AG08395 (cell line): Measurements from ENCODE around the gene ZMYM4.
A peak's percentile ranks its signal among the peaks of the same experiment; 100 is the strongest.

ENCODE experiments used
- DNase-seq: peaks from one replicate; pipeline ENCODE4 v3.0.0; 2012; ENCODE audit warnings: mixed read lengths, low spot score

Gene ZMYM4

DNA sequence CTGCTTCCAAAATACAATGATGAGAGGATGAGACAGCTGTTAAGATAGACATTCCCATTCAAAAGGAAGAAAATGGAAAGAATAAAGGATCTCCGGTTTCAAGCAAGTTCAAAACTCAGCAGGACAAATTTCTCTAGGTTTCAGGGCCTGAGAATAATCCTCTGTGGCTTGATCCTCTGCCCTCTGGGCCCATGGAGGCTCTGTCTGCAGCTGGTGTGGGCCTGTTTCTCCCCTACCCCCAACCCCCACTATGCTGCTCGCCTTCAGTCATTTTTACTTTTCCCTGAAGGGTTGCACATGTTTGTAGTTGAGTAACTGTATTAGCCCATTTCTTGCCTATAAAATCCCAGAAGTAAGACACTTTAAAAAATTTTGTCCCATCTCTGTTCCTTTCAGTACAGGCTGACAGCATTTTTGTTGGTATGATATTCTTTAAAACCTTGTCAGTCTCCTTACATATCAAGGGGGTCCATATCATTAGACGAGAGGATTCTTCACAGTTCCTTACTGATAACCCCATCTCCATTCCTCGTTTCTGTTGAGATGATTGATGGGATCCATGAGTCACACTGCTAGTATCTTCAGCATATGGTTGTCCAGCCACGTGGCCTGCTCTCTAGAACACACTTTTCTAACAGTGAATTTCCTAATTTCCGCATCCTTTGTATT is 10.5 kb downstream of the ZMYM4 start:
- peak; percentile 45 for DNase-seq

- no peak for DNase-seq
Measured at GRCh38 chr1:35279555-35279904, 11.0 kb downstream of the ZMYM4 start.

GRCh38 chr1:35280006-35280405 is 11.5 kb downstream of the ZMYM4 start:
- DNase-seq, result no peak

GRCh38 chr1:35281565-35281964 is 13.1 kb downstream of the ZMYM4 start:
- no peak for DNase-seq

DNA sequence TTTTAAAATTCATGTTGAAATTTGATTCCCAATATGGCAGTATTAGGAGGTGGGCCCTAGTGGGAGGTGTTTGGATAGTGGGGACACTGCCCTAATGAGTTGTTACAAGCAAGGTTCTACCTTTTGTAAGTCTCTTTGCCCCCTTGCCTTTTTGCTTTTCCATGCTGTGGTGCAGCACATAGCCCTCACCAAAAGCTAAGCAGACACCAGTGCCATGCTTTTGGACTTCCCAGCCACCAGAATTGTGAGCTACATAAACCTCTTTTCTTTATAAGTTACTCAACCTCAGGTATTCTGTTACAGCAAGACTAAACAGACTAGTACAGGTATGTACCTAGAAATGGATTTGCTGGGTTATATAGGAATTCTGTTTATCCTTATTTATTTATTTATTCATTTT is 13.7 kb downstream of the ZMYM4 start:
- no peak for DNase-seq

DNA sequence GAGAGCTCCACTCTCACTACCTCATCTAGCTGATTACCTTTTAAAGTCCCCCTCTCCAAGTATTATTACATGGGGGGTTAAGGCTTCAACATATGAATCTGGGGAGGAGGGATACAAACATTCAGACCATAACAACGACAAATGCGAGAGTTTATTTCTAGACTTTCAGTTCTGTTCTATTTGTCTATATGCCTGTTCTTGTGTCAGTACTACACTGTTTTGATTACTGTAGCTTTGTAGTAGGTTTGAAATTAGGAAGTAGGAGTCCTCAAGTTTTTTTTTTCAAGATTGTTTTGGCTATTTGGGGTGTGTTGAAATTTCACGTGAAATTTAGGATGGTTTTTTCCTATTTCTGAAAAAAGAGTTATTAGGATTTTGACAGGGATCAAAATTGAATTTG is 16.3 kb downstream of the ZMYM4 start:
- no peak for DNase-seq

DNA sequence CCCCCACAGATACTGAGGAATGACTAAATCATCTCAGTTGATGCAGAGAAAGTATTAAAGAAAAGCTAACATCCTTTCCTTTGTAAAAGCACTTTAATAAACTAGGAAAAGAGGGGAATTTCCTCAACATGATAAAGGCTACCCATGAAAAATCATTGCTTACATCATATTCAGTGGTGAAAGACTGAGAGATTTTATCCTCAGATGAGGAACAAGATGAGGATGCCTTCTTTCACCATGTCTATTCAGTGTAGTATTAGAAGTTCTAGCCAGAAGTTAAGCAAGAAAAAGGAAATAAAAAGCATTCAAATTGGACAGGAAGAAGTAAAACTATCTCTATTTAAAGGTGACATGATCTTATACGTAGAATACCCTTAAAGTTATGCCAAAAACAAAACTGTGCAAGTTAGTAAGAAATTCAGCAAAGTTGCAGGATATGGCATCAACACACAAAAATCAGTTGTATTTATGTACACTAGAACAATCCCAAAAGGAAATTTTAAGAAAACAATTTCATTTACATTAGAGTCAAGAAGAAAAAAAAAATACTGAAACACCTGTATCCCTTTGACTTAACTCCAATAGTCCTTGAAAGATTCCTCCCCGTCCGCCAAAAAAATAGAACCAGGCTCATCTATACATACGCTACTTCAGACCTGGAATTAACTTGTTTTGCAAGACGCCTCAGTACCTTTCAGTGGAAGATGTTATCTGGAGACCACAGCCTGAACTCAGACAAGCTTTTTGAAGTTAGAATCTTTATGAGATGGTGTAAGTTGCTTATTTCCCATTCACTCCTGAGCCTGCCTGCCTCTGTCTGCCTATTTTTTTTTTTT is 17.5 kb downstream of the ZMYM4 start:
- DNase-seq, result no peak

DNA sequence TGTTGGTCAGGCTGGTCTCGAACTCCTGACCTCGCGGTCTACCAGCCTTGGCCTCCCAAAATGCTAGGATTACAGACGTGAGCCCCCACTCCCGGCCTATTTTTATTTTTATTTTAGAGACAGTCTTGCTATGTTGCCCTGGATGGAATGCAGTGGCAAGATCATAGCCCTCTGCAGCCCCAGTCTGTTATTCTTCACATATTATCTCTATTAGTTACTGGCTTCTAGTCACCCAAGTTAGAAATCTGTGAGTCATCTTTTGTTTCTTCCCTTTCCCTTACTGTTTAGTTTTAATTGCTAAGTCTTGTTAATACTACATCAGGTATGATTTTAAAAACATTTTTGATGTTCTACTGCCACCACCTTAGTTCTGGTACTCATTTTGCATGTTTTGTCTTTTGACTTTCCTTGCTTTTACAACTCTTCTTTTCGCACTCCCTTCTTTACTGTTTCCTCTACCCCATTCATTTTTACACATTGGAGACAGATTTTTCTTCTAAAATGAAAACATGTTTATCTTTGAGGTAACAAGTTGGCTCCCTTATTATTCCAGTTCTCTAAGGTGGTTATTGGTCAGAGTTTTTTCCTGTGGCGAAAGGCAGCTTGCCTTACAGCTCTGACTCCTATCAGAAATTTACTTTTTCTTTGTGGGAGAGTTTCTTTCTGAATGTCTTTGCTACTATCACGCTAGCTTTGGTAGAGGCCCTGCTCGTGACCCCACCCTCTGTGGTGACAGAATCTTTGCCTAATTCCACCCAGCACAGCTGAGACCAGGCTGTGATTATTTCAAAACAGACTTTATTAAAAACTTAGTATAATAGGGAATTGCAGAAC is 19.5 kb downstream of the ZMYM4 start:
- peak; percentile 74 for DNase-seq

DNA sequence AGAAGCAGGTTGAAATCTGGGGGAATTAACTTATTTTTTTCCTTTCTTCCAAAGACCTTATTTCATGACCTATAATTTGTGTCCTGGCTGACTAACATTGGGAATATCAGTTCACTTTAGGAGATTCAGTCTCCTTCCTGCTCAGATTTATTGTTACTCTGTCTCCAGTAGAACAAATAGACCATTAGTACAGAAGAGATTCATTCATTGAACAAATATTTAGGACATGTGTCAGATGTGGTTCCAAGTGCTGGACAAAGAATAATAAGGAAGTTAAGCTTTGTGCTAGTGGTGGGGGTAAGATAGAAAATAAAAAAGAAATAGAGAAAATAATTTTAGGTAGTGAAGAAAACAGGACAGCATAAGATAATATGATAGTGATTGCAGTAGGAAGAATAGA is 20.3 kb downstream of the ZMYM4 start:
- no peak for DNase-seq

DNA sequence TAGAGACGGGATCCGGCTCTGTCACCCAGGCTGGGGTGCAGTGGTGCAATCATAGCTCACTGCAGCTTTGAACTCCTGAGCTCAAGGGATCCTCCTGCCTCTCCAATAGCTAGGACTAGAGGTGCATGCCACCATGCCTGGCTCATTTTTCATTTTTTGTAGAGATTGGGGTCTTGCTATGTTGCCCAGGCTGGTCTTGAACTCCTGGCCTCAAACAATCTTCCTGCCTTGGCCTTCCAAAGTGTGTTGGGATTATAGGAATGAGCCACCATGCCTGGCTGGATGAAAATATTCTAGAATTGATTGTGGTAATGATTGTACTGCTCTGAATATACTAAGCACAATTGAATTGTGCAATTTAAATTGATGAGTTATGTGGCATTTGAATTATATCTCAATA is 21.9 kb downstream of the ZMYM4 start:
- no peak for DNase-seq

DNA sequence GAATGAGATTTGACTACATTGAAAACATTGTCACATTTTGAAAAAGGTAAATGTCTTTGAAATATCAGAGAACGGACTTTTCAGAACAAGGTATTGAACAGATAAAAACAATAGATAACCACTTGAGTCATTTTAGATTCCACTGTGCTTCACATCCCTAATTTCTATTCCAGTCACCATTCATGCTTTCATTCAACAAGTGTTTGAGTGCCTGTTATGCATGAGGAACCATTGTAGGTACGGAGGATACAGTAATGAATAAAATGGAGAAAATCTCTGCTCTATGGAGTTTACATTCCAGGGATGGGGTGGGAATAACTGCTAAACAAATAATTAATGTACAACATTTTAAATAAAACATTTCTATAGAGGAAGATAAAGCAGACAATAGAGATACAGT is 26.3 kb downstream of the ZMYM4 start:
- no peak for DNase-seq

DNA sequence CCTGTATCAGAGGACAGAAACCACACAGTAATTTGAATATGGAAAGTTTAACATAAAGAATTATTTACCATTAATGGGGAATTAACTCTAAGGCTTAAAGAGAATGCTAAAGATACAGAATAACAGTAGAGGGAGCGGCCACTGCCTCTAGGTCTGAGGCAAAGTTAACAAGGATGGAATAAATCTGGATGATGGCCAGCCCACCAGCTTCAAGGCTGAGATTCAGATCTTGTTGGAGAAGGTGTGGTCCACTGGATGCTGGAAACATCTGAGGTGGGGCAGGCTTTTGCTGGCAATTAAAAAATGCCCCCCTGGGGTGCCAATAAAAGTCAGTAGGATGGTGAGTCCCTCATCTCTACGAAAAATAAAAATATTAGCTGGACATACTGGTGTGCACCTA is 29.4 kb downstream of the ZMYM4 start:
- no peak for DNase-seq

DNA sequence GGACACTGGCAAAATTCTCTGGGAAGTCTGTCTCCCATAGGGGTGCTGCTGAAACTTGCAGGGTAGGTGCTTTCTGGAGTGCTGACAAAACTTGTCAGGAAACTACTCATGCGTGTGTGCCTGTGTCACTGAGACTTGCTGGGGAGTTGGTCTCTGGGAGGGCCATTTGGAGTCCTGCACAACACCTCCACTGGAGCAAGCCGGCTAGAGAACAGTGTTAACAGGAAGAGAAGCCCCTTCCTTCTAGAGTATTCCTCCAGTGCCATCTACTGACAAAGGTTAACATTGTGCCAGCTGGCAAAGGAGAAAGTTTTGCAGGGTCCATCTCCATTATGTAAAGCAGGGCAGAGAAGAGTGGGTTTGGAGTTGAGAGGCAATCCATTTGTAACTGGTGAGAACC is 30.0 kb downstream of the ZMYM4 start:
- DNase-seq, result peak; percentile 62

DNA sequence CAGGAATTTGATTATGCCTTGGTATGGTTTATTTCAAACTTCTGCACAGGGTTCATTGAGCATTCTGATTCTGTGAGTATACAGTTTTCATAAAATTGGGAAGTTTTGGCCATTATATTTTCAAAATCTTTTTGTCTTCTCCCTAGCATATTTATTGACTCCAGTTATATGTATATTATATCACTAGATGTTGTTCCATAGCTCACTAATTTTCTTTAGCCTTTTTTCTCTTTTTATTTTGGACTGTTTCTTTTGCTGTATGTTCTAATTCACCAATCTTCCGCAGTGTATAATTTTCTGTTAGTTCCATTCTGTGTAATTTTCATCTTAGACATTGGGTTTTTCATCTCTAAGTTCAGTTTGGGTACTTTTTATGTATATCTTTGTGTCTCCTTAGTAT is 31.9 kb downstream of the ZMYM4 start:
- DNase-seq, result no peak

DNA sequence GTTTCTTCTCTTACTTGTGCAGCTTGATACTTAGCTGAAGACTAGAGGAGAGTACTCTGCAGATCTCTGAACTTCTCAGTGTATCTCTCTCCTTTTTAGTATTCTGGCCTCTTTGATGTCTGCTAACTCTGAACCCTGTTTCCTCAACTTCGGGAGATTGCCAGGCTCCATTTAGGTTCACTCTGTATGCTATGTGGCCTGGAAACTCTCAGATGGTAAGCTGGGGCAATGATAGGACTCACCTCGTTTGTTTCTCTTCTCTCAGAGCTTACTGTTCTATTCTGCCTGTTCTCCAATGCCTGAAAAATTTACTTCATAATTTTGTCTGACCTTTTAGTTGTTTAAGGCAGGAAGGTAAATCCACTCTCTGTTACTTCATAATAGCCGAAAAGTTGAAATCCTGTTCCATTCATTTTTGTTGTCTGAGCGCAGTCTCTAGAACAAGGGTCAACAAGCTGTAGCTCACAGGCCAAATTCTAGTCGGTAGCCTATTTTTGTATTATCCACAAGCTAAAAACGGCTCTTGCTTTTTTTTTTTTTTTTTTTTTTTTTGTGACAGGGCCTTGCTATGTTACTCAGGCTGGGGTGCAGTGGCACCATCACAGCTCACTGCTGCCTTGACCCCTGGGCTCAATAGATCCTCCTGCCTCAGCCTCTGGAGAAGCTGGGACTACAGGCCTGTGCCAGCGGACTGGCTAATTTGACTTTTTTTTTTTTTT is 33.3 kb downstream of the ZMYM4 start:
- no peak for DNase-seq

GRCh38 chr1:35305383-35305782 is 36.9 kb downstream of the ZMYM4 start:
- DNase-seq, result no peak

- no peak for DNase-seq
Measured at GRCh38 chr1:35315649-35316048, 47.1 kb downstream of the ZMYM4 start.

GRCh38 chr1:35316264-35316663 is 47.8 kb downstream of the ZMYM4 start:
- no peak for DNase-seq

DNA sequence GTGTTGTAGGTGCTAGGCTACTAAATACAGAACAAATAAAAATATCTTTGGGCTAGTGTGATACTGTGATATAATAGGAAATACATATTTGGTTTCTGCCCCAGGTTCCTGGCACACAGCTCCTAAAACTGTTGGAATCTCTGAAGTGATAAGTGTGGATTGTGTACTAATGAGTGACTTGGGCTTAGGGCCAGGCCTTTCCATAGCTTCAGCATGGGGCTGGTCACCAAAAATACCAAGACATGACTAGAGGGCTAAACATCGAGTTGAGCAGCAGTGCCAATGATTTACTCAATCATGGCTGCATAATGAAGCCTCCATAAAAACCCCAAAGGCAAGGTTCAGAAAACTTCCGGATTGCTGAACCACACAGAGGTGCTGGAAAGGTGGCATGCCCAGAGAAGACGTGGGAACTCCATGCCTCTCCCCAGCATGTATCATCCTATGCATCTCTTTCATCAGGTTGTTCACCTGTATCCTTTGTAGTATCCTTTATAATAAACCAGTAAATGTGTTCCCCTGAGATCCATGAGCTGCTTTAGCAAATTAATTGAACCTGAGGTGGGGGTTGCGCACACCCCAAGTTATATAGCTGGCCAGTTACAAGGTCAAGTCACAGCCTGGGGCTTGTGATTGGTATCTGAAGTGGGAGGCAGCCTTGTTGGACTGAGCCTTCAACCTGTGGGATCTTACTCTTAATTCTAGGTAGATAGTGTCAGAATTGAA is 51.6 kb downstream of the ZMYM4 start:
- peak; percentile 36 for DNase-seq

GRCh38 chr1:35320937-35321336 is 52.4 kb downstream of the ZMYM4 start:
- DNase-seq, result no peak

DNA sequence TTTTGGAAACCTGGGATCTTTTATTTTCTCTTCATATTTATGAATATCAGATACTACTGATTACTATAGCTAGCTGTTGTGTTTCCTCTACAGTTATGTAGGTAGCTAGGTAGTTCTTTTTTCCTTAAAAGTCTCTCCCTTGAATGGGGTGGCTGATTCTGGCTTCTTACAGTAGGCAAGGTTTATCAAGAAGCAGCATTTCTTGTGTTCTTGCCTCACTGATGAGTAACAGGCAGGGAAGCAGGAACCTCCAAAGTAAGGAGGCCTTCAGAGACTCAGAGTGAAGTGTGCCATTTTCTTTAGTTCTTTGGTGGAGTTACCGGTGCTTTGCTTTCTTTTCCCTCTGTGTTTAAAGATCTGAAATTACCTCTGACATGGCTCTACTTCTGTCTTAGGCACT is 56.0 kb downstream of the ZMYM4 start:
- DNase-seq, result peak; percentile 32
